Measurements from ENCODE around the gene CBFA2T3. TPM values are rescaled to one million over a fixed set of nuclear protein-coding genes. Genes with fewer than 3 reads are reported as not detected.

CBFA2T3 gene
- polyA plus RNA-seq, 3 donors = 5.3 to 32.2 (median 6.2) TPM

DNA sequence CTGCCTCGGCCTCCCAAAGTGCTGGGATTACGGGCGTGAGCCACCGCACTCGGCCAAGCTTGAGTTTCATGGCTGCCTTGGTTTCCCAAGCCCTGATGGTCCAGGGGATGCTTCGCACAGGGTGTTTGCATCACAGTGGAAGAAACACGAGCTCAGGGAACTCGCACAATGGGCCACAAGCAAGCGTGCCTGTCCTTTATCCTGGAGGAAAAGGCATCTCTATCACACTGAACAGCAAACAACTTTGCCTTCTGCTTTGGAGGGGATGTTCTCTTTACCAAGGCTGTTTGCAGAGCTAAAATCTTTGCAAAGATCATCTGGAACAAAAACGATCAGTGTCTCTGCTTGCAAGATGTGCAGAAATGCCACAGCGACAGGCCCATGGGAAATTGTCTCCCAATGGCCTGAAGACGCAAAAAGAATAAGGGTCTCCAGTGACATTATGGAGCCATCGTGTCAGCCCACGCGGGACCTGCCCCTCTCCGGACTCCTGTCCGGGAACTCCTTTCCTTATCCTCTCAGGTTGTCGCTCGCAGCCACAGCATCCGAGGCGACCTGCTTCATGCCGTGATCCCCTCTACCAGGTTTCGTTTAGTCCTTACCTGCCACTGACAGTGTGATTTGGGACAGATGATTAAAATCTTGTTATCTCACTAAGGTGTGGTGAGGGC is 44.1 kb upstream of the CBFA2T3 start:
- Histone ChIP-seq H3K9me3 (replicated peaks in 1 of 2; ENCODE audit: control insufficient read depth in 1 of 2, insufficient read depth in 1 of 2, low read length in 2 of 2) (peaks cover 4 to 10% of the 10 kb centered on the region in 2 donors), H3K79me2 (ENCODE audit: insufficient read depth, low read length) (no peaks in the 10 kb centered on the region), H3K4me3 (replicated peaks in 1 of 3; ENCODE audit: low read depth in 2 of 3, low read length in 3 of 3) (no peak overlapping the region), H3K36me3 (replicated peaks in 1 of 2; ENCODE audit: control insufficient read depth in 1 of 2, insufficient read depth in 2 of 2, low read length in 2 of 2) (no peaks in the 10 kb centered on the region), H3K4me2 (replicated peaks; ENCODE audit: extremely low read depth, low read length, poor library complexity, severe bottlenecking) (no peak overlapping the region), H2AFZ (ENCODE audit: insufficient read depth, low read depth, low read length, poor library complexity, severe bottlenecking) (no peak overlapping the region), H3K4me1 (ENCODE audit: control insufficient read depth in 1 of 2, insufficient read depth in 2 of 2, low read length in 2 of 2) (no peaks in the 10 kb centered on the region), H3K27ac (ENCODE audit: low read depth in 1 of 2, low read length in 2 of 2) (no peak overlapping the region), H4K20me1 (ENCODE audit: insufficient read depth, low read length) (no peaks in the 10 kb centered on the region), H3K27me3 (ENCODE audit: control insufficient read depth in 2 of 2, insufficient read depth in 2 of 2, low read length in 2 of 2) (no peaks in the 10 kb centered on the region), H3K9ac (ENCODE audit: insufficient read depth, low read length, poor library complexity, severe bottlenecking) (no peak overlapping the region)
- TF ChIP-seq, protein P1, sequence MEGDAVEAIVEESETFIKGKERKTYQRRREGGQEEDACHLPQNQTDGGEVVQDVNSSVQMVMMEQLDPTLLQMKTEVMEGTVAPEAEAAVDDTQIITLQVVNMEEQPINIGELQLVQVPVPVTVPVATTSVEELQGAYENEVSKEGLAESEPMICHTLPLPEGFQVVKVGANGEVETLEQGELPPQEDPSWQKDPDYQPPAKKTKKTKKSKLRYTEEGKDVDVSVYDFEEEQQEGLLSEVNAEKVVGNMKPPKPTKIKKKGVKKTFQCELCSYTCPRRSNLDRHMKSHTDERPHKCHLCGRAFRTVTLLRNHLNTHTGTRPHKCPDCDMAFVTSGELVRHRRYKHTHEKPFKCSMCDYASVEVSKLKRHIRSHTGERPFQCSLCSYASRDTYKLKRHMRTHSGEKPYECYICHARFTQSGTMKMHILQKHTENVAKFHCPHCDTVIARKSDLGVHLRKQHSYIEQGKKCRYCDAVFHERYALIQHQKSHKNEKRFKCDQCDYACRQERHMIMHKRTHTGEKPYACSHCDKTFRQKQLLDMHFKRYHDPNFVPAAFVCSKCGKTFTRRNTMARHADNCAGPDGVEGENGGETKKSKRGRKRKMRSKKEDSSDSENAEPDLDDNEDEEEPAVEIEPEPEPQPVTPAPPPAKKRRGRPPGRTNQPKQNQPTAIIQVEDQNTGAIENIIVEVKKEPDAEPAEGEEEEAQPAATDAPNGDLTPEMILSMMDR (IDR thresholded peaks at IDR 0.05) = no peak
- Mint-ChIP-seq H3K4me3 (no peak overlapping the region), H3K27me3 (ENCODE audit: low read depth in 3 of 3) (peaks cover 8 to 16% (median 13%) of the 10 kb centered on the region in 3 donors), H3K27ac (no peak overlapping the region), H3K36me3 (no peaks in the 10 kb centered on the region), H3K4me1 (peaks cover 3% of the 10 kb centered on the region), H3K9me3 (peaks cover 6 to 17% (median 13%) of the 10 kb centered on the region in 7 donors)
- intact Hi-C loops (cut with micrococcal nuclease) = no loop called here
- 100% methylated on average over 13 of the region's 23 CpGs for WGBS (ENCODE audit: insufficient coverage)
- no peak for DNase-seq

- Mint-ChIP-seq H3K4me3 (no peak overlapping the region), H3K27ac (no peak overlapping the region)
- H3K4me2 ChIP-seq (replicated peaks; ENCODE audit: extremely low read depth, low read length, poor library complexity, severe bottlenecking) = no peak overlapping the region
Observed at GRCh38 chr16:89020068-89020924, 43.3 kb upstream of the CBFA2T3 start.

More at GRCh38 chr16:89020068-89020924, 43.3 kb upstream of the CBFA2T3 start:
- no peak for DNase-seq
- no peak overlapping the region for H3K27ac ChIP-seq (ENCODE audit: low read depth in 1 of 2, low read length in 2 of 2)
- peaks cover 3% of the 10 kb centered on the region for H3K4me1 Mint-ChIP-seq
- no peak overlapping the region for H3K9ac ChIP-seq (ENCODE audit: insufficient read depth, low read length, poor library complexity, severe bottlenecking)
- no peaks in the 10 kb centered on the region for H3K36me3 ChIP-seq (replicated peaks in 1 of 2; ENCODE audit: control insufficient read depth in 1 of 2, insufficient read depth in 2 of 2, low read length in 2 of 2)
- no peaks in the 10 kb centered on the region for H3K79me2 ChIP-seq (ENCODE audit: insufficient read depth, low read length)
- 93% methylated on average over 19 of the region's 21 CpGs for WGBS (ENCODE audit: insufficient coverage)
- peaks cover 9 to 16% (median 12%) of the 10 kb centered on the region in 3 donors for H3K27me3 Mint-ChIP-seq (ENCODE audit: low read depth in 3 of 3)
- no peaks in the 10 kb centered on the region for H4K20me1 ChIP-seq (ENCODE audit: insufficient read depth, low read length)
- no peaks in the 10 kb centered on the region for H3K4me1 ChIP-seq (ENCODE audit: control insufficient read depth in 1 of 2, insufficient read depth in 2 of 2, low read length in 2 of 2)
- intact Hi-C loops (cut with micrococcal nuclease) = no loop called here
- H2AFZ ChIP-seq (ENCODE audit: insufficient read depth, low read depth, low read length, poor library complexity, severe bottlenecking) = no peak overlapping the region
- H3K9me3 ChIP-seq (replicated peaks in 1 of 2; ENCODE audit: control insufficient read depth in 1 of 2, insufficient read depth in 1 of 2, low read length in 2 of 2) = peaks cover 0 to 10% of the 10 kb centered on the region in 2 donors
- no peaks in the 10 kb centered on the region for H3K27me3 ChIP-seq (ENCODE audit: control insufficient read depth in 2 of 2, insufficient read depth in 2 of 2, low read length in 2 of 2)
- no peaks in the 10 kb centered on the region for H3K36me3 Mint-ChIP-seq
- TF ChIP-seq, protein P1 (IDR thresholded peaks at IDR 0.05) = no peak
- no peak overlapping the region for H3K4me3 ChIP-seq (replicated peaks in 1 of 3; ENCODE audit: low read depth in 2 of 3, low read length in 3 of 3)
- peaks cover 7 to 17% (median 11%) of the 10 kb centered on the region in 7 donors for H3K9me3 Mint-ChIP-seq

Measured in CD14-positive monocyte (primary cell).